Measurements from ENCODE around the gene P2RY6. TPM values are rescaled to one million over a fixed set of nuclear protein-coding genes. Genes with fewer than 3 reads are reported as not detected.

P2RY6 gene
- total and polyA plus RNA-seq, 2 of the 8 experiments (the other 6 are each of a cell fraction or from before 2014, with no cell fraction given), result 0.15 TPM; not detected in 1

DNA sequence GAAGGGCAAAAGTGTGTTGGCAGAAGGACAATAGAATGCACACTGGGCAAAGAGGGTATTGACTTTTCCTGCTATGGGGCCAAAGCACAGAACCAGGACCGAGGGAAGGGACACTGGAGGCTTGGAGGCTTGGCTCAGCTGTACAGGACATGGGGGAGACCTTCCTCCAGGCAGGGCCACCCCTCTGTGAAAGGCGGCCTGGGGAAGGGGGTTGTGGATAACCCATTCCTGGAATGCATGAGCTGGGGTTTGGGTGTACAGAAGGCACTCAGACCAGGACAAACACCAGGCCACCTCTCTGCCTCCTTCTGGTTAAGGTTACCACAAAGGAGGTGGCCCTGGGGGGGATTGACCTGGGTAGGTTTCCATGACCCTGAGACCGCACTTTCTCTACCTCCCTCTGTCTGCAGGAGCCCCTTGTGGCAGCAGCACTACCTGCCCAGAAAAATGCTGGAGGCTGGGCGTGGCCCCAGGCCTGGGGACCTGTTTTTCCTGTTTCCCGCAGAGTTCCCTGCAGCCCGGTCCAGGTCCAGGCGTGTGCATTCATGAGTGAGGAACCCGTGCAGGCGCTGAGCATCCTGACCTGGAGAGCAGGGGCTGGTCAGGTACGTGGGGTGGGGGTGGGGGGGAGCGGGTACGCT, 44.4 kb upstream of the P2RY6 start:
- H3K4me1 ChIP-seq (replicated peaks in 1 of 4; ENCODE audit: control insufficient read depth in 3 of 4, insufficient read depth in 4 of 4, low read length in 3 of 4), result peaks cover 3 to 15% (median 13%) of the 10 kb centered on the region in 4 experiments
- H2AFZ ChIP-seq (ENCODE audit: low read length), result peak overlapping the region; percentile 90
- no peak overlapping the region for H2BK5ac ChIP-seq (ENCODE audit: low read depth, low read length)
- CTCF ChIA-PET (ENCODE audit: partially characterized antibody), result interaction anchor here (1.1 to 21.6 kb wide), 9 partner anchors 9 to 75 kb away, joined by 3 to 451 read pairs (median 7); partner anchors contain the start of gene P2RY2
- H3K56ac ChIP-seq (replicated peaks; ENCODE audit: insufficient read length, low read depth, low read length), result no peak overlapping the region
- 26% methylated on average over 11 of the region's 12 CpGs; no CpG with 5 or more reads in 1 of the 2 experiments for WGBS, 2 experiments (ENCODE audit: extremely low coverage in 1 of 2, insufficient coverage in 1 of 2, insufficient read length in 1 of 2, insufficient replicate concordance in 2 of 2, low coverage in 1 of 2, low lambda C conversion rate in 2 of 2, missing lambda C conversion rate in 1 of 2)
- peak overlapping the region; percentile 89; the same call in 1 of the 2 replicates for H2BK15ac ChIP-seq (ENCODE audit: low read length)
- peak overlapping the region; percentile 68; the same call in 1 of the 2 replicates for H2BK12ac ChIP-seq (ENCODE audit: low read depth, low read length)
- H3K36me3 ChIP-seq (ENCODE audit: control insufficient read depth in 2 of 4, insufficient read depth in 4 of 4, low read length in 3 of 4), result no peaks in the 10 kb centered on the region
- no peak overlapping the region for H4K91ac ChIP-seq (replicated peaks; ENCODE audit: insufficient read length, low read length)
- peak overlapping the region; percentile 66; the same call in 1 of the 2 replicates for H4K8ac ChIP-seq (ENCODE audit: extremely low read depth, insufficient read depth, low read length)
- H3K14ac ChIP-seq (ENCODE audit: insufficient read length), result no peak overlapping the region
- H3K23ac ChIP-seq (ENCODE audit: insufficient read length), result no peak overlapping the region
- POLR2A ChIA-PET (ENCODE audit: partially characterized antibody), result interaction anchor here (1.6 kb wide), 1 partner anchor 27 kb away, joined by 3 read pairs; no protein-coding TSS in a partner anchor
- peak overlapping the region; percentile 42; the same call in 1 of the 2 replicates for H3K18ac ChIP-seq (ENCODE audit: extremely low read depth, low read length)
- H3K4me2 ChIP-seq (ENCODE audit: insufficient read depth in 1 of 2, low read depth in 2 of 2, low read length in 2 of 2), result peak overlapping the region; percentile 43 to 55
- H4K5ac ChIP-seq (ENCODE audit: insufficient read length, low read depth, low read length), result no peak overlapping the region
- peak overlapping the region in 1 of 4 experiments; percentile 25; a peak in 2 of 8 replicates for H3K4me3 ChIP-seq (ENCODE audit: extremely low read depth in 1 of 4, insufficient read depth in 2 of 4, low read depth in 3 of 4, low read length in 4 of 4)
- H3K27me3 ChIP-seq (replicated peaks in 1 of 4; ENCODE audit: control insufficient read depth in 3 of 4, extremely low read depth in 1 of 4, insufficient read depth in 3 of 4, low read length in 3 of 4), result no peaks in the 10 kb centered on the region; a peak in 2 of 7 replicates
- H3K27ac ChIP-seq (ENCODE audit: low read depth, low read length), result no peak overlapping the region
- no peaks in the 10 kb centered on the region; the same call in 1 of the 2 replicates for H3K23me2 ChIP-seq (ENCODE audit: low read depth, low read length)
- no peaks in the 10 kb centered on the region for H4K20me1 ChIP-seq (replicated peaks in 1 of 2; ENCODE audit: control insufficient read depth in 1 of 2, insufficient read depth in 2 of 2, low read length in 2 of 2)
- no peak overlapping the region for H2BK120ac ChIP-seq (replicated peaks; ENCODE audit: low read depth, low read length)
- H3K79me1 ChIP-seq (ENCODE audit: low read depth, low read length), result no peaks in the 10 kb centered on the region; the same call in 1 of the 2 replicates
- FAIRE-seq, result no peak
- no peak overlapping the region; a peak in 1 of 7 replicates for H3K9ac ChIP-seq (replicated peaks in 1 of 4; ENCODE audit: extremely low read depth in 1 of 4, low read depth in 3 of 4, low read length in 3 of 4)
- H2BK20ac ChIP-seq (ENCODE audit: low read length), result peak overlapping the region; percentile 48
- H2AK5ac ChIP-seq (ENCODE audit: low read depth, low read length), result 0 out of 2 replicates have a peak overlapping the region, but pooled peaks have one; percentile 71
- DNase-seq (ENCODE audit: low read depth in 1 of 2, low spot score in 2 of 2), result peak in 1 of 2 experiments; percentile 87
- H3K9me3 ChIP-seq (ENCODE audit: insufficient read depth in 2 of 2, low read depth in 1 of 2, low read length in 1 of 2), result no peaks in the 10 kb centered on the region
- no peaks in the 10 kb centered on the region for H3K79me2 ChIP-seq (ENCODE audit: control insufficient read depth in 1 of 2, insufficient read depth in 2 of 2, low read length in 2 of 2)
- no peak overlapping the region for H3K4ac ChIP-seq (replicated peaks; ENCODE audit: insufficient read length, low read depth, low read length)
- no peak for TF ChIP-seq KDM1A (IDR thresholded peaks at IDR 0.05; ENCODE audit: borderline replicate concordance, low read length)
- no peak for TF ChIP-seq POU5F1 (IDR thresholded peaks at IDR 0.05; ENCODE audit: low read depth, low read length)
- TF ChIP-seq HDAC2 (IDR thresholded peaks at IDR 0.05; ENCODE audit: borderline replicate concordance in 1 of 2, low read depth in 2 of 2, low read length in 2 of 2), result no peak
- no peak for TF ChIP-seq CBX5 (IDR thresholded peaks at IDR 0.05; ENCODE audit: low read depth, low read length)
- no peak for TF ChIP-seq EZH2 (IDR thresholded peaks at IDR 0.05; ENCODE audit: low read depth, low read length, severe bottlenecking)
- peak; percentile 87 for TF ChIP-seq SP1 (IDR thresholded peaks at IDR 0.05; ENCODE audit: low read depth, low read length)
- TF ChIP-seq EGR1 (IDR thresholded peaks at IDR 0.05; ENCODE audit: borderline replicate concordance, low read depth, low read length), result no peak
- TF ChIP-seq JUN (IDR thresholded peaks at IDR 0.05; ENCODE audit: low read depth, low read length), result no peak
- no peak for TF ChIP-seq MAFK (IDR thresholded peaks at IDR 0.05; ENCODE audit: low read depth, low read length)
- TF ChIP-seq JUND (IDR thresholded peaks at IDR 0.05; ENCODE audit: low read length), result no peak
- 0 out of 2 replicates have a peak, but pooled peaks have one; percentile 24 for TF ChIP-seq TAF1 (IDR thresholded peaks at IDR 0.05; ENCODE audit: low read depth, low read length)
- no peak for TF ChIP-seq CBX8 (IDR thresholded peaks at IDR 0.05; ENCODE audit: borderline replicate concordance, low read depth, low read length)

All from H1 (cell line).